ENCODE data around the gene LCP1. TPM values are rescaled to one million over a fixed set of nuclear protein-coding genes. Genes with fewer than 3 reads are reported as not detected.

Gene LCP1
- total RNA-seq, 1 donor = 44.9 TPM

GRCh38 chr13:46143184-46143701 is 38.7 kb downstream of the LCP1 start:
- DNase-seq (ENCODE audit: low read depth) = no peak
- no peak for TF ChIP-seq CTCF (IDR thresholded peaks at IDR 0.05; ENCODE audit: insufficient read depth, low read depth, low read length)
- H3K4me3 ChIP-seq (ENCODE audit: low read depth, low read length) = no peak overlapping the region

- TF ChIP-seq CTCF (IDR thresholded peaks at IDR 0.05; ENCODE audit: insufficient read depth, low read depth, low read length) = no peak
- no peak for DNase-seq (ENCODE audit: low read depth)
- H3K4me3 ChIP-seq (ENCODE audit: low read depth, low read length) = no peak overlapping the region
These were observed 39.2 kb downstream of the LCP1 start for GRCh38 chr13:46142776-46143175.

- no peak overlapping the region for H3K4me3 ChIP-seq (ENCODE audit: low read depth, low read length)
- no peak for DNase-seq (ENCODE audit: low read depth)
- TF ChIP-seq CTCF (IDR thresholded peaks at IDR 0.05; ENCODE audit: insufficient read depth, low read depth, low read length) = no peak
These were observed 41.9 kb downstream of the LCP1 start for GRCh38 chr13:46140044-46140443.

- no peak for TF ChIP-seq CTCF (IDR thresholded peaks at IDR 0.05; ENCODE audit: insufficient read depth, low read depth, low read length)
- no peak for DNase-seq (ENCODE audit: low read depth)
- no peak overlapping the region for H3K4me3 ChIP-seq (ENCODE audit: low read depth, low read length)
These were observed 44.2 kb downstream of the LCP1 start for GRCh38 chr13:46137627-46138317.

- no peak for DNase-seq (ENCODE audit: low read depth)
- no peak for TF ChIP-seq CTCF (IDR thresholded peaks at IDR 0.05; ENCODE audit: insufficient read depth, low read depth, low read length)
- H3K4me3 ChIP-seq (ENCODE audit: low read depth, low read length) = no peak overlapping the region
These were observed 45.3 kb downstream of the LCP1 start for GRCh38 chr13:46136688-46137087.

- no peak overlapping the region for H3K4me3 ChIP-seq (ENCODE audit: low read depth, low read length)
- DNase-seq (ENCODE audit: low read depth) = peak; percentile 24
- TF ChIP-seq CTCF (IDR thresholded peaks at IDR 0.05; ENCODE audit: insufficient read depth, low read depth, low read length) = no peak
These were observed 46.9 kb downstream of the LCP1 start for GRCh38 chr13:46134961-46135522.
